Tibial nerve (tissue), 3 donors: ENCODE data around the gene SCUBE2.

Experiments
- POLR2A ChIP-seq, 2 donors: fragments of 450-650 bp; IDR thresholded peaks; one replicate each; pipeline ENCODE4 v1.6.1; 2017; ENCODE audit warnings: antibody characterized with exemption in 2 of 2, mild to moderate bottlenecking in 2 of 2, moderate library complexity in 2 of 2
- TF ChIP-seq, protein P1 (sequence below), 5 experiments: fragments of 200-600 bp in 3 of 5; fragments of 450-650 bp in 2 of 5; sonication (generic) in 3 of 5; IDR thresholded peaks; one replicate each; pipeline ENCODE4 v1.5.1; 2016 to 2019; ENCODE audit warnings: antibody characterized with exemption in 5 of 5, mild to moderate bottlenecking in 3 of 5, moderate library complexity in 2 of 5

DNA sequence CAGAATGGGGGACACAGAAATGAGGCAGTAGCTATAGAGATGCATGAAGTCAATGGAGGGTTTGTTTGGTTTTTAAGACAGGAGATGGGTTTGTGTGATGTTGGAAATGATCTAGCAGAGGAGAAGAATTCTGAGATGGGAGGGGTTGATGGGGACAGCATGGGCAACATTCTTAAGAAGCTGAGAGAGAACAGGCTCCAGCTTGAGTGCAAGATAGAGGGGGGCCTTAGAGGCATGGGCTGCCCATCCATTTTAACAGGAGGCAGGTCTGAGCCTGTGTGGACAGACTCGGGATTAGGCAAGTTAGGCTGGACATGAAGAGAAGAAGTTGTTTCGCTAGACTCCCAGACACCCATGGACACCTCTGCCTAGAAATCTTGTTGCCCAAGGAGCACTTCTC lies 49.7 kb downstream of the SCUBE2 start:
- TF ChIP-seq, protein P1, sequence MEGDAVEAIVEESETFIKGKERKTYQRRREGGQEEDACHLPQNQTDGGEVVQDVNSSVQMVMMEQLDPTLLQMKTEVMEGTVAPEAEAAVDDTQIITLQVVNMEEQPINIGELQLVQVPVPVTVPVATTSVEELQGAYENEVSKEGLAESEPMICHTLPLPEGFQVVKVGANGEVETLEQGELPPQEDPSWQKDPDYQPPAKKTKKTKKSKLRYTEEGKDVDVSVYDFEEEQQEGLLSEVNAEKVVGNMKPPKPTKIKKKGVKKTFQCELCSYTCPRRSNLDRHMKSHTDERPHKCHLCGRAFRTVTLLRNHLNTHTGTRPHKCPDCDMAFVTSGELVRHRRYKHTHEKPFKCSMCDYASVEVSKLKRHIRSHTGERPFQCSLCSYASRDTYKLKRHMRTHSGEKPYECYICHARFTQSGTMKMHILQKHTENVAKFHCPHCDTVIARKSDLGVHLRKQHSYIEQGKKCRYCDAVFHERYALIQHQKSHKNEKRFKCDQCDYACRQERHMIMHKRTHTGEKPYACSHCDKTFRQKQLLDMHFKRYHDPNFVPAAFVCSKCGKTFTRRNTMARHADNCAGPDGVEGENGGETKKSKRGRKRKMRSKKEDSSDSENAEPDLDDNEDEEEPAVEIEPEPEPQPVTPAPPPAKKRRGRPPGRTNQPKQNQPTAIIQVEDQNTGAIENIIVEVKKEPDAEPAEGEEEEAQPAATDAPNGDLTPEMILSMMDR (IDR thresholded peaks at IDR 0.05), result no peak
- no peak for TF ChIP-seq POLR2A (IDR thresholded peaks at IDR 0.05)
